ENCODE results near the gene BSG.
"Not testable (repeated sequence)": the region's sequence is repeated elsewhere in the genome, so short reads cannot be mapped to it uniquely, and the experiment has no call there.

- TF ChIP-seq CTCF, POLR2A, EP300 (IDR thresholded peaks at IDR 0.05): not testable (repeated sequence)
These were observed 30.9 kb downstream of the BSG start for GRCh38 chr19:603302-603639.

Measured in ovary (tissue), 3 donors.